D721Med (cell line): ENCODE results near the gene PRKG1.

Experiments used
- DNase-seq: peaks from one replicate; pipeline ENCODE4 v3.0.0; 2011; ENCODE audit warnings: low spot score; ENCODE audit not compliant: insufficient read length
- FAIRE-seq: peaks from 2 replicates; lab custom pipeline; 2011; peaks lifted over from hg19 to GRCh38; lab: Jason Lieb, UNC
- TF ChIP-seq, protein P1 (sequence below): IDR thresholded peaks from 2 replicates; pipeline ENCODE4 v1.5.1; 2012; ENCODE audit warnings: mild to moderate bottlenecking, control low read depth; ENCODE audit not compliant: insufficient read depth; ENCODE audit errors: missing control alignments

The PRKG1 gene

DNA sequence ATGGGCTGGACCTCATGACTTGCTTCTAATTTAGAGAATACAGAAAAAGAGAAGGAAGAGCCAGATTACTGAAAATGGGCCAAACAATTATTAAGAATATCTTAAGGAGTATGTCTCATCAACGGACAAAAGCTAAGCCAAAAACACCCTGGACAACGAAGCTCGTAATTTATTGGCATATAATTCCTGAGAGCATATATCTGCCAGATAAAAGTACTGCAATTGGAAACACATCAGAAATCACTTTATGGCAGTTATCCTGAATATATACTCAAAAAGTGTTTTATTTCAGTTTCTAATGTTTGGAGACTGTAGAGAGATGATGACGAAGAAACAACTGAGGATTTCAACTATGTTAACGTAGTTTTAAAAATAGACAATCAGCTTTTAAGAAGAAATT, 413.3 kb downstream of the PRKG1 start:
- TF ChIP-seq, protein P1, sequence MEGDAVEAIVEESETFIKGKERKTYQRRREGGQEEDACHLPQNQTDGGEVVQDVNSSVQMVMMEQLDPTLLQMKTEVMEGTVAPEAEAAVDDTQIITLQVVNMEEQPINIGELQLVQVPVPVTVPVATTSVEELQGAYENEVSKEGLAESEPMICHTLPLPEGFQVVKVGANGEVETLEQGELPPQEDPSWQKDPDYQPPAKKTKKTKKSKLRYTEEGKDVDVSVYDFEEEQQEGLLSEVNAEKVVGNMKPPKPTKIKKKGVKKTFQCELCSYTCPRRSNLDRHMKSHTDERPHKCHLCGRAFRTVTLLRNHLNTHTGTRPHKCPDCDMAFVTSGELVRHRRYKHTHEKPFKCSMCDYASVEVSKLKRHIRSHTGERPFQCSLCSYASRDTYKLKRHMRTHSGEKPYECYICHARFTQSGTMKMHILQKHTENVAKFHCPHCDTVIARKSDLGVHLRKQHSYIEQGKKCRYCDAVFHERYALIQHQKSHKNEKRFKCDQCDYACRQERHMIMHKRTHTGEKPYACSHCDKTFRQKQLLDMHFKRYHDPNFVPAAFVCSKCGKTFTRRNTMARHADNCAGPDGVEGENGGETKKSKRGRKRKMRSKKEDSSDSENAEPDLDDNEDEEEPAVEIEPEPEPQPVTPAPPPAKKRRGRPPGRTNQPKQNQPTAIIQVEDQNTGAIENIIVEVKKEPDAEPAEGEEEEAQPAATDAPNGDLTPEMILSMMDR = no peak
- no peak for DNase-seq
- no peak for FAIRE-seq

DNA sequence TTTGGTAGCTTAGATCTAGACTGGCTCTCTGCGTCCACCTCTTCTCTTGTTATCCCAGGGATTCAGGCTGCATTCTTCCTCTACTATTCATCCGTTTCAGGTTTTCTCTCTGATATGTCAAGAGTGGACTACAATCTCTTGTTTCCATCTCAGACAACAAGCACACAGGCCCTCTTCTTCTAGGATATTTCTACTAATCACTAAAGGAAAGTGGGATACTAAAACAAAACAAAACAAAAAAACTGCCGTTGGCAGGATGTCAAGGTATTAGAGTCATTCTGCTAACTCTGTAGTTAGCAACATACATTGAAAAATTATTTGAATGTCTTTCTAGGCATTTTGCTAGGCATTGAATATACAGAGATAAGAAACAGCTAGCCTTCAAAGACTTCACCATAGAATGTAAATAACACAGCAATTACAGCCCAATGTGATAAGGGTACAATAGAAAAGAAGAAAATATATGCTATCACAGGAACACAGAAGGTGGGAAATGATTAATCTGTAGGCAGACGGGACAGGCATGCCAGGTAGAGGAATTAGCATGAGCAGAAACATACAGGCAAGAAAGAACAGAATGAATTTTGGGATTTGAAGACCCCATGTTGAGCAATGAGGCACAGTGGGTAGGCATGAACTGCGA, 414.6 kb downstream of the PRKG1 start:
- TF ChIP-seq, protein P1 = no peak
- DNase-seq (no peak), FAIRE-seq (no peak)

DNA sequence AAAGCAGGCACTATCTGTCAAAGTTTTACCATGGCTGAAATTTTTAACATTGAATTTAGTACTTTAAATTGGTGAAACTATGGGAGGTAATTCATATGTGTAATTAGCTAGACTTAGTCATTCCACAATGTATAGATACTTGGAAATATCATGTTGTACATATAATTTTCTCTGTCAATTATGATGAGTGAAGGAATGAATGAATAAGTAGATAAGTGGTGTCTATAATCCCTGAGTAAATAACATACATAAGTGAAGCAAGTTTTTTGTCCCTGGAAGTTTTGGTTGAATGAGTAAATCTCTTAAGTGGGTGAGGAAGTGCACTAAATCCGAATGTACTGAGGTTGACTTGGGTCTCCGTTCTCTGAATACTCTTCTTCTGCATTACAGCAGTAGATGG, 424.1 kb downstream of the PRKG1 start:
- no peak for FAIRE-seq
- no peak for DNase-seq
- TF ChIP-seq, protein P1 = no peak

DNA sequence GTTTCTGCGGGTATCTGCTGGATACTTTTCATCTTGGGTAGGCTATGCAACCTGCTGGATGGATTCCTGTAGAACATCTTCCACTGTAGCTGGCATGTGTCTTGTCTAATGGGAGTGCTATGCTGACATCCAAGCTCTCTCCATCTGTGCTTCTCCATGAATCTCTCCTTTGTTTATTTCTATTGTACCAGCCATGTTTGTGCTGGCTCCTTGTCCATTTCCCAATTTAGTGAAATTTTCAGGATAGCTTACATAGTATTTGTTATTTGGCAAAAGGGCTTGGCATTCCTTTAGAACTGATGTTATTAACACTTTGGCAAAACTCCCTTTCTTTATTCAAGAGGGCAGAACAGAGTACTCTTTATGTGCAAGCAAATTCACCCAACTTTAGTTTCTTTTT, 427.1 kb downstream of the PRKG1 start:
- TF ChIP-seq, protein P1 = no peak
- DNase-seq = no peak

DNA sequence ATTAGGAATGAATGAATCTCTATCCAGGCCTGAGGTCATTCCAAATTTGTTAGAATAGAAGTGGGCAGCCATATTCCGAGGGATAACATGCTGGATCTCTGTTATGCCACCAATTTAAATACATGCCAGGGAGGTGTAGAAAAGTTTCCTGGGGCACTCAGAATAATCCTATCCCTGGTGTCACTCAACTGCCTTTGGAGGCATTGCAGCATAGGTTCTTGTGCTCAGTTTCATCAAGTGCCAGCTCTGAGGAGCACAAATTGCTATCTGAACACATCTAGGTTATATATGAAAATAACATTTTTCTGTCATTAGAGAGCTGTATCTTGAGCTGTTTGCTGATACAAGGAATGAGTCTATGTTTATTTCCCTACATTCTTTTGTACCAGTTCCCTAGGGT, 427.8 kb downstream of the PRKG1 start:
- TF ChIP-seq, protein P1 = no peak
- FAIRE-seq (no peak), DNase-seq (no peak)

More for the DNA sequence above, 427.1 kb downstream of the PRKG1 start:
- FAIRE-seq = no peak

DNA sequence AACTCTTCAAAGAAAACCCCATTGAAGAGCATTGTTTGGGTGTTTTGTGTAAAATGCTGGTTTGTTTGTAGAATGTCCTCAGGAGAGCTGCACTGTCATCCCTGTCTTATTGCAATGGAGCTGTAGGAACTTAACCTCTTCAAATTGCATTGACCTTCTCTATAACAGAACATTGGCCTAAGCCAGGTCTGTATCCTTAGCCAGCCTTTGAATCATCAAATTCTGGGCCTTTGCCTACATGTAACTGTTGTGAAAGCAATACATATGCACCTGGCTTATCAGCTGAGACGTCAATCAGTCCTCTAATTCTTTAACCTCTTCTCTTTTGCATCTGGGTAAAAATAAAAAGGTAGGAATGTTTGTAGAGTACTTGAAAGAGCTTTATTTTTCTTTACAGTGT, 429.1 kb downstream of the PRKG1 start:
- DNase-seq = no peak
- no peak for FAIRE-seq
- TF ChIP-seq, protein P1 = no peak

DNA sequence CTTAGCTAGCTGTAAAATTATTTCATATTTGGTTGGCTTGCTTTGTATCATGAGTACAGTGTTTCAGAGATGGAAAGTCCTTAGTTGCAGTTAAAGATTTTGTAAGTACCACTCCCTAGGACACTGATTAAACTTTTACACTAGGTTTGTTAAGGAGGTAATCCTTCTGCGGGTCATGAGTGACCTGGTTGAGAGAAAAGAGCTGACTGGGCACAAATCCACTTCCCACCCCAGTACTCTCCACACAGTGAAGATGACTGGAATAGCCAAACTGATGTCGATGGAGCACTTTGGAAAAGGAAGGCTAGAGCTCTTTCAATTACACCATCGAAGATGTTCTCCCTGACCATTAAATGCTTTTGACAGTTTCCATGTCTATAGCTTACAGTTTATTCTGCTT, 433.2 kb downstream of the PRKG1 start:
- DNase-seq (no peak), FAIRE-seq (no peak)
- TF ChIP-seq, protein P1 = no peak
